ENCODE data around the gene DGCR6L.
"Not testable (repeated sequence)": the region's sequence is repeated elsewhere in the genome, so short reads cannot be mapped to it uniquely, and the experiment has no call there.

DGCR6L gene

DNA sequence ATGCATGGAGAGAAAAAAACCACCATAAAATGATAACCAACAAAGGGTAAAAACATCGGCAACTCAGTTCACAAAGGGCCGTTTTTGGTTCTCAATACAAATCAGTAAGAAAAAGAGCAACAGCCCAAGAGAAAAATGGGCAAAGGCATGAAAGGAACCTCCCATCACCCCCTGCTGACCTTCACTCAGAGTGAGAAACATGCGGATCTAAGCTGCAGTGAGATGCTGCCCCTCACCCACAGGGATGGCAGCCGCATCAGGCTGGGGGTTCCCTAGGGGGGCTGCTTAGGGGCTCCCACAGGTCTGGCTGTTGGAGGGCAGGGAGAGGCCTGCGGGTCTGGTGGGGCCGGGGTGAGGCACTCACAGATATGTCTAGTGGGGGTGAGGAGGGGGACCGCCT is 44.5 kb downstream of the DGCR6L start:
- H3K27me3 ChIP-seq (ENCODE audit: control insufficient read depth in 5 of 5, insufficient read depth in 4 of 5, low read length in 5 of 5); H3K4me1 ChIP-seq (ENCODE audit: control insufficient read depth in 5 of 5, insufficient read depth in 5 of 5, low read length in 5 of 5); H3K9ac ChIP-seq (ENCODE audit: low read length in 5 of 5); H3K4me3 ChIP-seq (ENCODE audit: low read depth in 1 of 5, low read length in 5 of 5); H3K36me3 ChIP-seq (ENCODE audit: control insufficient read depth in 5 of 5, insufficient read depth in 5 of 5, low read length in 5 of 5); H3K27ac ChIP-seq (ENCODE audit: low read depth, low read length); H3K9me3 ChIP-seq (ENCODE audit: control insufficient read depth in 5 of 5, low read length in 5 of 5): not testable (repeated sequence)

DNA sequence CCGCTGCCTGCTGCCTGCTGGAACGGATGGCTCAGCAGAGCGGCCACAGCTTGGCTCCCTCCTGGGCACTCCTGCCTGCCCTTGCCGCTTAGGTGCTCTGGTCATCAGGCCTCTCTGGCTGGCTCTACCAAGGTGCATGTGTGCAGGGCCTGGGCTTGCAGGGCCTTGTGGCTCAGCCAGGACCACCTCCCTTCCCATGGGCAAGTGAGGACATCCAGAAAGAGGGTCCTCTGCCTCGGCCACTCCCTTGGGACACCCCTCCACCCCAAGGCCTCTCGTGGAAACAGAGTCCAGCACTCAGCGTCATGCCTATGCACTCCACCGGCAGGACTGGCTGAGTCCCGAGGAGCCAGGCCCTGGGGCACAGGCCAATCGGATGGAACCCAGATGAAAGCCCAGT is 45.5 kb downstream of the DGCR6L start:
- not testable (repeated sequence) for H3K4me3 ChIP-seq (ENCODE audit: low read depth in 1 of 5, low read length in 5 of 5); H3K9ac ChIP-seq (ENCODE audit: low read length in 5 of 5); H3K36me3 ChIP-seq (ENCODE audit: control insufficient read depth in 5 of 5, insufficient read depth in 5 of 5, low read length in 5 of 5); H3K27ac ChIP-seq (ENCODE audit: low read depth, low read length); H3K27me3 ChIP-seq (ENCODE audit: control insufficient read depth in 5 of 5, insufficient read depth in 4 of 5, low read length in 5 of 5); H3K9me3 ChIP-seq (ENCODE audit: control insufficient read depth in 5 of 5, low read length in 5 of 5); H3K4me1 ChIP-seq (ENCODE audit: control insufficient read depth in 5 of 5, insufficient read depth in 5 of 5, low read length in 5 of 5)

DNA sequence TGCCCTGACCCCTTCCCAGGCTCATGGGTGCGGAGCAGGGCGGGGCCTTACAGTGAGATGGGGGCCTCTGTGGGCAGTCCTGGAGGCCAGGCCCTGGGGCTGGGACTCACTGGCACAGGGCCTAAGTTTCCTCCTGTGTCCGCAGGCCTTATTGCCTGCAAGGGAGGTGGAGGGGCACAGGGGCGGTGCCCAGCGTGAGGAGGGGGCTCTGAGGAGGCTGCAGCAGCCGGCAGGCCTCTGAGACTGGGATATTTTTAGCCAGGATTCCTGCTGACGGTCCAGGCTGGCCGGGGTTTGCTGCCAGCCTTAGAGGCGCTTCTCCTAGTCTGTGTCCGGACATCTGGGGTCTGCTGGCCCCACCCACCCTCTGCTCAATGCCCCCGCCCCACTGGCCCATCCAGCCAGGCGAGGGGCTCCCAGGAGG is 46.1 kb downstream of the DGCR6L start:
- no peaks in the 10 kb centered on the region for H3K9me3 ChIP-seq (ENCODE audit: control insufficient read depth in 5 of 5, low read length in 5 of 5)
- peaks cover 0 to 7% (median 0%) of the 10 kb centered on the region in 5 donors for H3K4me1 ChIP-seq (ENCODE audit: control insufficient read depth in 5 of 5, insufficient read depth in 5 of 5, low read length in 5 of 5)
- no peaks in the 10 kb centered on the region for H3K36me3 ChIP-seq (ENCODE audit: control insufficient read depth in 5 of 5, insufficient read depth in 5 of 5, low read length in 5 of 5)
- no peak overlapping the region for H3K27ac ChIP-seq (ENCODE audit: low read depth, low read length)
- no peak overlapping the region for H3K9ac ChIP-seq (ENCODE audit: low read length in 5 of 5)
- H3K4me3 ChIP-seq (ENCODE audit: low read depth in 1 of 5, low read length in 5 of 5): no peak overlapping the region
- H3K27me3 ChIP-seq (ENCODE audit: control insufficient read depth in 5 of 5, insufficient read depth in 4 of 5, low read length in 5 of 5): peaks cover 0 to 4% (median 2%) of the 10 kb centered on the region in 5 donors

DNA sequence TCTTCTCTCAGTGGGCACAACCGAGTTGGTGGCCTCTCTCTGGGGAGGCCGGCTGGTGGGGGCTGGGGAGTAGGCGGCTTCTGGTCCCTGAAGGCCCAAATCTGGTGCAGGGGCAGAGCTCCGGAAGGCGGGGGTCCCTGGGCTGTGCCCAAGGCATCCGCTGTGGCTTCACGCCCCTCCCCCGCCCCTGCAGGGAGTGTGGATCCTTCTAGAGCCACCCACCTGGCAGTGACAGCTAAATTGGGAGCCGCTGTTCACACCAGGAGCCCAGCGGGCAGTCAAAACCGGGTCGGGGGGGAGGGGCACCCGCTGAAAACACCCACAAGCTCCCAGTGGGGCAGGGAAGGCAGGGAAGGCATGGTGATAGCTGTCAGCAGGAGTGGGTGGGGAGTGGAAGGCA is 47.2 kb downstream of the DGCR6L start:
- H3K27me3 ChIP-seq (ENCODE audit: control insufficient read depth in 5 of 5, insufficient read depth in 4 of 5, low read length in 5 of 5): peaks cover 0 to 4% (median 2%) of the 10 kb centered on the region in 5 donors
- no peak overlapping the region for H3K4me3 ChIP-seq (ENCODE audit: low read depth in 1 of 5, low read length in 5 of 5)
- H3K9ac ChIP-seq (ENCODE audit: low read length in 5 of 5): no peak overlapping the region
- no peaks in the 10 kb centered on the region for H3K9me3 ChIP-seq (ENCODE audit: control insufficient read depth in 5 of 5, low read length in 5 of 5)
- H3K4me1 ChIP-seq (ENCODE audit: control insufficient read depth in 5 of 5, insufficient read depth in 5 of 5, low read length in 5 of 5): peaks cover 0 to 13% (median 4%) of the 10 kb centered on the region in 5 donors
- no peaks in the 10 kb centered on the region for H3K36me3 ChIP-seq (ENCODE audit: control insufficient read depth in 5 of 5, insufficient read depth in 5 of 5, low read length in 5 of 5)
- no peak overlapping the region for H3K27ac ChIP-seq (ENCODE audit: low read depth, low read length)

DNA sequence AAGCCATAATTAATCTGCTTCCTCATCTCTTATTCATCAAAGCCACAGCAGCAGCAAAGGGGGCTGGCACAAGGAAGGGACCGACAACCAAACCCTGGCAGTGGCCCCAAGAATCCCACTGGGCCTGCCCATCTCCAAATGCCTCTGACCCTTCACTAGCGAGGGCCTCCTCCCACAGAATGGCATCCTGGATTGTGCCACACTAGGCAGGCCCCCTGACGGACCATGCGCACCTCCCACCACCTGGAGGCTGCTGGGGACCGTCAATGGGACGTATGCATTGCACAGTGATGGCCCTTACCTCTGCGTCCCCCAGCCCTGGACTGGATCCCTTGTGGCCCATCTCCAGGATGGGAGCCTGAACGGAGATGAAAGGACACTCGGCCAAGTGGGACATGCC is 47.7 kb downstream of the DGCR6L start:
- Histone ChIP-seq H3K27ac (ENCODE audit: low read depth, low read length) (no peak overlapping the region), H3K4me1 (ENCODE audit: control insufficient read depth in 5 of 5, insufficient read depth in 5 of 5, low read length in 5 of 5) (peaks cover 0 to 19% (median 9%) of the 10 kb centered on the region in 5 donors), H3K9me3 (ENCODE audit: control insufficient read depth in 5 of 5, low read length in 5 of 5) (no peaks in the 10 kb centered on the region), H3K9ac (ENCODE audit: low read length in 5 of 5) (no peak overlapping the region), H3K36me3 (ENCODE audit: control insufficient read depth in 5 of 5, insufficient read depth in 5 of 5, low read length in 5 of 5) (no peaks in the 10 kb centered on the region), H3K4me3 (ENCODE audit: low read depth in 1 of 5, low read length in 5 of 5) (no peak overlapping the region), H3K27me3 (ENCODE audit: control insufficient read depth in 5 of 5, insufficient read depth in 4 of 5, low read length in 5 of 5) (peaks cover 0 to 6% (median 3%) of the 10 kb centered on the region in 5 donors)

DNA sequence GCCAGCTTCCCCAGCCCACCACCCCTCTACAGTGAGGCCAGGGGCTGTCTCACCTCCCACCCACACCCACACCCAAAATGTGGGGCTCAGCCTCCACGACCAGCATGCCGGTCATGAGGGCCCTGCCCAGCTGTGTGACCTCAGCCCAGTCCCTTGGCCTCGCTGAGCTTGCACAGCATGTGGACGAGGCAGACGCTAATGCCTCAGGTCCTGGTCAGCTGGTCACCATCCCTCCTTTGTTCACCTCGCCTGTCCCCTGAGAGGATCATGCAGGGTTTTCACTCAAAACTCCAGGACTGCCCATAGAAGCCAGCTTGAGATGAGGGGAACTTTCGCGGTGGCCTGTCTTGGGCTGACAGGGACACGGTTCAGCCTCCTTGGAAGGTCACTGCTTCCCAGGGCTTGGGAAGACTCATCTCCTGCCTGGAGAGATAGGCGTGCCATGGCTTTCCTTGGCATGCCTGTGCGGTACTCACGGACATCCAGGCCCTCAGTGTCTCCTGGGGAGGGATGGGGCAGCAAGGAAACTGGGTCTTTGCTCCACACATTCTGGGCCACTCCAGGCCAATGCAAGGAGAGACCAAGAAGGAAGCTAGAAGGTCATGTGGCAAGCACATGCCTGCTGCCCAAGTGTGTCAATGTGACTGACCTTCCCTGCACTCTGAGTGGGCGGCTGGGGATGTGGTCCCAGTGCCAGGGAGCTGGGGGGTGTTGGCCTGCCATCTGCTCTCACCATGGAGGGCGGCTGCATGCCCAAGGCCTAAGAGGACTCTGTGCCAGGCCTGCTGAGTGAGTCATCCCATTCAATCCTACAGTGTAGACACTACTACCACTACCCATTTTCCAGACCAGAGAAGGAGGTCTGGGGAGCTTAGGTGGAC is 48.5 kb downstream of the DGCR6L start:
- Histone ChIP-seq H3K36me3 (ENCODE audit: control insufficient read depth in 5 of 5, insufficient read depth in 5 of 5, low read length in 5 of 5) (no peaks in the 10 kb centered on the region), H3K4me3 (ENCODE audit: low read depth in 1 of 5, low read length in 5 of 5) (no peak overlapping the region), H3K9me3 (ENCODE audit: control insufficient read depth in 5 of 5, low read length in 5 of 5) (no peaks in the 10 kb centered on the region), H3K9ac (ENCODE audit: low read length in 5 of 5) (no peak overlapping the region), H3K27me3 (ENCODE audit: control insufficient read depth in 5 of 5, insufficient read depth in 4 of 5, low read length in 5 of 5) (peaks cover 0 to 9% (median 5%) of the 10 kb centered on the region in 5 donors), H3K4me1 (ENCODE audit: control insufficient read depth in 5 of 5, insufficient read depth in 5 of 5, low read length in 5 of 5) (peaks cover 0 to 20% (median 12%) of the 10 kb centered on the region in 5 donors), H3K27ac (ENCODE audit: low read depth, low read length) (no peak overlapping the region)

DNA sequence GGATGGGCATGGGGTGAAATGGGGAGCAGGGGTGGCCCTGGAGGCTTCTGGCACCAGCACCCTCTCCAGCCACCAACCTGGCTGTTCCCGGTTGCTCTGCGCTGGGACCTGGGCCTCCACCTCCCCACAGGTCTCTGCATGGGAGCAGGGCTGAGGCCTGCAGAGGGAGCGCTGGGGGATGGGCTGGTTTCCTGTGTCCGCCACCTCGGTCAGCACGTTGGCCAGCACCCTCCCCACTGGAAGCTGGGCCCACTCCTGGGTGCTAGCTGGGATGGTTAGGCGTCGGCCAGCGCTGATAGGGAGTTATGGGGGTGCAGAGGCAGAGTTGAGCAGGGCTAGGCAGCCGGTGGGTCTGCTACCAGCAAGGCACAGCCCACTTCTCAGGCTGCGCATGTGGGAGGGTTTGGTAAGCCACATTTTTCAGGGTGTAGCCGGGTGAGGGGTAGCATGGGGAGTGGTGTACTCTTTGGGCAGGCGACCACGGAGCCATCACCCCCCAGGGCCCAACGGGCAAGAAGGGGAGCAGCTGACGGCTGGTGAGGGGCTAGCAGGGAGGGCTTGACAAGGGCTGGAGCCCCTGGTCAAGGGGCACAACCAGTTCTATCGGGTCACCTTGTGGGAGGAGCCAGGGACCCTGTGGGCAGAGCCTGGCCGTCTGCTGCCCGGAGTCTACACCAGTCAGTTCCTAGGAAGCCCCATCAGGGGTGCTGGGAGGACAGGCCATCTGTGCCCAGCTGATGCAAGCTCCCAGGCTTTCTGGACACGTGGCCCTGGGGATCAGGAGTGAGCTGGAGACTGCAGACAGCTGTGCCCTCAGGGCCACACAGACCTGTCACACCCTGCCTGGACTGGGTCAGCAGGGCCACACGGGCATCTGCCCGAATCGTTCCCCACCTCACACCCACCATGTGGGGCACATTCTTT is 49.4 kb downstream of the DGCR6L start:
- not testable (repeated sequence) for H3K9ac ChIP-seq (ENCODE audit: low read length in 5 of 5); H3K9me3 ChIP-seq (ENCODE audit: control insufficient read depth in 5 of 5, low read length in 5 of 5); H3K27ac ChIP-seq (ENCODE audit: low read depth, low read length); H3K4me3 ChIP-seq (ENCODE audit: low read depth in 1 of 5, low read length in 5 of 5); H3K27me3 ChIP-seq (ENCODE audit: control insufficient read depth in 5 of 5, insufficient read depth in 4 of 5, low read length in 5 of 5); H3K36me3 ChIP-seq (ENCODE audit: control insufficient read depth in 5 of 5, insufficient read depth in 5 of 5, low read length in 5 of 5)
- H3K4me1 ChIP-seq (ENCODE audit: control insufficient read depth in 5 of 5, insufficient read depth in 5 of 5, low read length in 5 of 5): peaks cover 0 to 20% (median 12%) of the 10 kb centered on the region in 5 donors

DNA sequence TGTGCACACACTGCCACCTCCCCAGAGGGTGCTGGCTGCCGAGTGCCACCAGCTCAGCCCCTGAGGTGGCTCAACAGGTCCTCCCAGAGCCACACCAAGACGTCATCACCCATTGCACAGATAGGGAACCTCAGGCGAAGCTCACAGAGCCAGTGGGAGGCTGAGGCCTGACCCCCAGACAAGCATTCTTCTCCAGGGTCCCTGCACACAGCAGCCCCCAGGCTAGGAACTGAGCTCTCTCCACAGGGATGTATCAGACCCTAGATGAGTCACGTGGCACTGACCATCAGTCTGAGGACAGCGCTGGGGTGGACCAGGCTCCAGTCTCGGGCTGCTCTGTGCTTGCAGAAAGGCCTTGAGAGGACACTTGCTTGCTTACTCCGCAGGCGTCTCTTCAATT is 50.2 kb downstream of the DGCR6L start:
- not testable (repeated sequence) for H3K36me3 ChIP-seq (ENCODE audit: control insufficient read depth in 5 of 5, insufficient read depth in 5 of 5, low read length in 5 of 5); H3K27ac ChIP-seq (ENCODE audit: low read depth, low read length); H3K9ac ChIP-seq (ENCODE audit: low read length in 5 of 5); H3K27me3 ChIP-seq (ENCODE audit: control insufficient read depth in 5 of 5, insufficient read depth in 4 of 5, low read length in 5 of 5); H3K9me3 ChIP-seq (ENCODE audit: control insufficient read depth in 5 of 5, low read length in 5 of 5); H3K4me3 ChIP-seq (ENCODE audit: low read depth in 1 of 5, low read length in 5 of 5)
- peaks cover 0 to 20% (median 12%) of the 10 kb centered on the region in 5 donors for H3K4me1 ChIP-seq (ENCODE audit: control insufficient read depth in 5 of 5, insufficient read depth in 5 of 5, low read length in 5 of 5)

DNA sequence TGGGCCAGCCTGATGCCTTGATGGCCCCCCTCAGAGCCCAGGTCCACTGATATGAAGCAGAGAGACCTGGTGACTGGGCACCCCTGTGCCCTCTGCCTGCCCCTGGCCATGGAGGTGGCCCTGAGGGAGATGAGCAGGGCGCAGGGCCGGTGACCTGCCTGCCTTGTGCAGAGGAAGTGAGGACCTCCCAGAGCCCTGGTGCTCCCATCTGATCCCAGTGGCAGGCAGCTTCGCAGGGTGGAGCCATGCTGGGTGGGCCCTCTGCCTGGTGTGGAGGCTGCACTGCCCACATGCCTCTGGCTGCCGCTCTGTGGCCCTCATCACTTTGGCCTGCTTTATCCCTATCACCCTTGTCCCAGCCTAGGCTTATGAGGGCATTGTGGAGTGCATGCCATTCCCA is 50.7 kb downstream of the DGCR6L start:
- not testable (repeated sequence) for H3K9me3 ChIP-seq (ENCODE audit: control insufficient read depth in 5 of 5, low read length in 5 of 5); H3K27me3 ChIP-seq (ENCODE audit: control insufficient read depth in 5 of 5, insufficient read depth in 4 of 5, low read length in 5 of 5); H3K9ac ChIP-seq (ENCODE audit: low read length in 5 of 5); H3K36me3 ChIP-seq (ENCODE audit: control insufficient read depth in 5 of 5, insufficient read depth in 5 of 5, low read length in 5 of 5); H3K27ac ChIP-seq (ENCODE audit: low read depth, low read length); H3K4me3 ChIP-seq (ENCODE audit: low read depth in 1 of 5, low read length in 5 of 5)
- H3K4me1 ChIP-seq (ENCODE audit: control insufficient read depth in 5 of 5, insufficient read depth in 5 of 5, low read length in 5 of 5): peaks cover 0 to 20% (median 12%) of the 10 kb centered on the region in 5 donors
